Measurements from ENCODE around the gene PPL. TPM values are rescaled to one million over a fixed set of nuclear protein-coding genes. Genes with fewer than 3 reads are reported as not detected.
A peak's percentile ranks its signal among the peaks of the same experiment; 100 is the strongest.
"Not testable (repeated sequence)": the region's sequence is repeated elsewhere in the genome, so short reads cannot be mapped to it uniquely, and the experiment has no call there.

The PPL gene
- total RNA-seq, 2 experiments from 2014 or later: not detected

DNA sequence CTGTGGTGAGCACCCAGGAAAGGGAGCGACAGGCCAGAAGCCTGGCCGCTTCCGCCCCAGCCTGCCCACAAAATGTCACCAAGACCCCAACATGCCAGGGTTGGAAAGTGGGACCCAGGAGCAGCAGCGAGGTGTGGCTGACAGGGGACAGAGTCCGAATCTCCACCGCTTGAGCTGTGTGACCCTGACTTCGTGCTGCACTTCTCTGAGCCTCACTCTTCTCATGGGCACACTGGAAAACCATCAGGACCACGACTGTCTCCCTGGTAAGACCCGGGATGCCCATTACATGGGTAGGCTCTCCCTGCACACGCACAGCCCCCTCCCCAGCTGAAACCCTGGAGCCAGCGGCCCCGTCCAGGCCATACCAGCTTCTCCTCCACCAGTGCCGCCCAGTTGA, 34.9 kb downstream of the PPL start:
- Mint-ChIP-seq H3K4me1 (no peaks in the 10 kb centered on the region), H3K4me3 (no peak overlapping the region), H3K27me3 (peaks cover 12% of the 10 kb centered on the region), H3K9me3 (no peaks in the 10 kb centered on the region), H3K27ac (no peak overlapping the region), H3K36me3 (no peaks in the 10 kb centered on the region)
- POLR2A ChIA-PET: no interaction called here
- ATAC-seq (ENCODE audit: low read depth) (no peak), DNase-seq (no peak)

DNA sequence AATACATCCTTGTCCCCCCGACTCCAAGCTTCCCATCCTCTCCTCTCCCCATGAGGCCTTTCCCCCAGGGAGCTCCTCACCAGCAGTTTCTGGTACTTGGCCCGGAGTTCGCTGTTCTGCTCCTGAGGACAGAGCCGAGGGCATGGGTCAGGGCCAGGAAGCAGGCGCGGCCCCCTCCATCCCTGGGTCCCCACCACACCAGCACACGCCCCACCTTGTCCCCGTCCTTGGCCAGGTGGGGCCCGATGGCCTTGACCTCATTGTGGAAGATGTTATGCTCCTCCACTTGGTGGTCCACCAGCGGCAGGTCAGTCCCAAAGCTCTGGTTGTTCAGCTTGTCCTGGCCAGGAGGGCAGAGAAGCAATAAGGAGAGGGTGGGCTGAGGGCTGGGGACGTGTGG, 36.2 kb downstream of the PPL start:
- DNase-seq (no peak), ATAC-seq (ENCODE audit: low read depth) (no peak)
- Mint-ChIP-seq H3K27ac (no peak overlapping the region), H3K4me1 (no peaks in the 10 kb centered on the region), H3K4me3 (no peak overlapping the region), H3K36me3 (no peaks in the 10 kb centered on the region), H3K27me3 (peaks cover 9% of the 10 kb centered on the region), H3K9me3 (no peaks in the 10 kb centered on the region)
- POLR2A ChIA-PET: no interaction called here

DNA sequence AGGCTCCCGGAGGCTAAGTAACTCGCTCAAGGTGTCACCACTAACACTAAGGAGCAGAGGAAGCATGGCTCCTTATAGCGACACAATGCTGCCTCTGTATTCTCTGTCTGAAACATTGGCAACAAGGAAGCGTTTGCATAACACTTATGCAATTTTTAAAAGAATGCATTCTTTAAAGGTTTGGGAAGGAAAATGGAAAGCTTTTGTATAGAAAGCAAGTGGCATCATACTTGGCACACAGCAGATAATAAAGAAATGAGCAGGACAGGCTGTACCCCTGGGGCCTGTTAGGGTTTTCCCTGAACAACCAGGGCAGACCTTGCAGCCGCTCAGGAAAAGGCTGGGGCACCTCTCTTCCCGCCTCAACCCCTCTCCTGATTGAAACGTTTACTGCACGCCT, 36.9 kb downstream of the PPL start:
- Mint-ChIP-seq H3K27me3 (peaks cover 4% of the 10 kb centered on the region), H3K9me3 (no peaks in the 10 kb centered on the region)
- ATAC-seq (ENCODE audit: low read depth): no peak

DNA sequence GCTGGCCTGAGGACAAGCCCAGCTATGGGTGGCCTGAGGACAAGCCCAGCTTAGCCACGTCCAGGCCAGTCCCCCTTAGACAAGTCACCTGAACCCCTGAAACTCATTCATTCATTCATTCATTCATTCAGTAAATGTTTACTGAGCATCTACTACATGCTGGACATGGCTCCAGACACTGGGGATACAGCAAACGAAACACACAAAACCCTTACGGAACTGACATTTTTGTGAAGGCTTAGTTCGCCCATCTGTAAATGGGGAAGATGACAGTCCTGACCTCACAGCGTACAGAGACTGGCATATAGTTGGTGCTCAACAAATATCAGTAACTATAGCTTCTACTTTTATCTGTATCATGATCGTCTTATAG, 37.5 kb downstream of the PPL start:
- H3K4me3 Mint-ChIP-seq: no peak overlapping the region
- H3K27me3 Mint-ChIP-seq: peaks cover 2% of the 10 kb centered on the region
- POLR2A ChIA-PET: no interaction called here
- DNase-seq (no peak), ATAC-seq (ENCODE audit: low read depth) (no peak)
- H3K9me3 Mint-ChIP-seq: no peaks in the 10 kb centered on the region
- H3K36me3 Mint-ChIP-seq: no peaks in the 10 kb centered on the region
- H3K4me1 Mint-ChIP-seq: no peaks in the 10 kb centered on the region
- no peak overlapping the region for H3K27ac Mint-ChIP-seq

More for the DNA sequence above, 36.9 kb downstream of the PPL start:
- Mint-ChIP-seq H3K4me3 (no peak overlapping the region), H3K4me1 (no peaks in the 10 kb centered on the region), H3K36me3 (no peaks in the 10 kb centered on the region), H3K27ac (no peak overlapping the region)
- POLR2A ChIA-PET: no interaction called here
- no peak for DNase-seq

DNA sequence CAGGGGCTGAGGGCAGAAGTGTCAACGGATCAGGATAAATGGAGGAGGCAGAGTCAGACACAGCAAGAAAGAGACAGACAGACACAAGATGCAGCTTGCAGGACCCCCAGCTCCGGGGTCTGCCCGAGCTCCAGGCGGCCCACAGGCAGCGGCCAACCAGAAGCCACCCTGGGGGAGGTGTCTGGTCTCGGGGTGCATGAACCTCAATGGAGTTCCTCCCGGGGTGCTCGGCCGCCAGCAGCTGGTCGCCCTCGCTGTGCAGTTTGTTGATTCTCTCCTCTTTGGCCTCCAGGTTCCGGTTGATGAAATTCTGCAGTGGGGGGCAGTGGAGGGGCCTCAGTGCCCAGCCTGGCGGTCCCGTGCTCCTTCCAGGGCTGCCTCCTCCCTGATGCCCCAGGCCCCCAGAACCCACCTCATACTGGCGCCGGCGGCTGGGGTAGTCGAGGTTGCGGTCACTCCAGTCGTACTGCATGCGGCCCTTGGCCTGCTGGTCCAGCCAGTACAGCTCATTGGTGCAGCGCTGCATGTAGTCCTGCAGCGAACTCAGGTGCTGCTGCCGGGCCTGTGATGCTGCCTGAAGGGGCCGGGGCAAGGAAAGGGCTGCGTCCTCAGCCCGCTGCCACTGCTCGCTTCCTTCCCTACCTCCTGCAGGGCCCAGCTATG, 38.0 kb downstream of the PPL start:
- no peak for ATAC-seq (ENCODE audit: low read depth)
- POLR2A ChIA-PET: no interaction called here

DNA sequence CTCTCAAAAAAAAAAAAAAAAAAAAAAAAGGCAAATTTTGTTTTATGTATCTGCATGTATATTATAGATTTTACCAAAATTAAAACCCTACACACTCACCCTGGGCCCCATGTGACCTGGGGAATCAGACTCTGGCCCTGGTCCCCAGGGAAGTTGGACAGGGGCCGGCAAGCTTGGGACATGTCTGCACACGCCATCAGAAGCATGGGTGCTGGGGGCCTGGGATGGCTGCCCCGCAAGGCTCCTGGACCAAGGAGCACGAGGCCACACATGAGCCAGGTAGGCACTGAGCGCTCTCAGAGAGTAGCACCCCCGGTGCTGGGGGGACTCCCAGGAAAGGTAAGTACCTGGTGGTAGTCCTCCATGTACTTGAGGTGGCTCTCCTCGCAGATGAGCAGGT, 39.6 kb downstream of the PPL start:
- Mint-ChIP-seq H3K27me3 (no peaks in the 10 kb centered on the region), H3K36me3 (no peaks in the 10 kb centered on the region), H3K4me1 (no peaks in the 10 kb centered on the region), H3K27ac (no peak overlapping the region), H3K9me3 (no peaks in the 10 kb centered on the region), H3K4me3 (no peak overlapping the region)
- POLR2A ChIA-PET: no interaction called here
- no peak for ATAC-seq (ENCODE audit: low read depth)
- DNase-seq: no peak

More for the DNA sequence above, 38.0 kb downstream of the PPL start:
- H3K4me3 Mint-ChIP-seq: no peak overlapping the region
- no peak for DNase-seq
- no peaks in the 10 kb centered on the region for H3K36me3 Mint-ChIP-seq
- no peak overlapping the region for H3K27ac Mint-ChIP-seq
- H3K4me1 Mint-ChIP-seq: no peaks in the 10 kb centered on the region
- no peaks in the 10 kb centered on the region for H3K9me3 Mint-ChIP-seq
- H3K27me3 Mint-ChIP-seq: peaks cover 2% of the 10 kb centered on the region

DNA sequence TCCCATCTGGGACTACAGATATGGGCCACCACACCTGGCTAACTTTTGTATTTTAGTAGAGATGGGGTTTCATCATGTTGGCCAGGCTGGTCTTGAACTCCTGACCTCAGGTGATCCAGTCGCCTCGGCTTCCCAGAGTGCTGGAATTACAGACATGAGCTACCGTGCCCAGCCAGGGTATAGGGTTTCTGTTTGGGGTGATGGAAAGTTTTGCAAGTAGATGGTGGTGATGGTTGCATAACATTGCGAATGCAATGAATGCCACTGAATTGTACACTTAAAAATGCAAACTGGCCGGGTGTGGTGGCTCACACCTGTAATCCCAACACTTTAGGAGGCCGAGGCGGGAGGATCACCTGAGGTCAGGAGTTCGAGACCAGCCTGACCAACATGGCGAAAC, 40.2 kb downstream of the PPL start:
- H3K4me1 Mint-ChIP-seq; H3K9me3 Mint-ChIP-seq; H3K27me3 Mint-ChIP-seq; H3K36me3 Mint-ChIP-seq; H3K4me3 Mint-ChIP-seq; POLR2A ChIA-PET; DNase-seq; ATAC-seq (ENCODE audit: low read depth); H3K27ac Mint-ChIP-seq: not testable (repeated sequence)

DNA sequence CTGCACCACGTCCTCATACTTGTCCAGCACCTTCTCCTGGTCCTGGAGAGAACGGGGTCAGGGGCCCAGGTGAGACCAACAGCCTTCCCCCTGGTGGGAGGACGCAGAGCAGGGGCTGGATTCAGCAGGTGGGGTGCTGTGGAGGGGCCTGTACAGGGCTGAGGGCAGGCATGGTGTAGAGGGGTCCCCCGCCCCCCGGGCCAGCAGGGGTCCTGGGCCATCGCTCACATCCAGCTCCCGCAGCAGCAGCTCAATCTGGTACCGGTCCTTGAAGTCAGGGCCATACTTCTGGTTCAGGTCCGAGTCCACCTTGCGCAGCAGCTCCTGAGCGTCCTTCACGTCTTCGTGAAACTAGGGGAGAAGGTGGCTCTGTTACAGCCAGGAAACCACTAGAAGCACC, 41.6 kb downstream of the PPL start:
- H3K27me3 Mint-ChIP-seq: no peaks in the 10 kb centered on the region
- POLR2A ChIA-PET: interaction anchor here (0.5 kb wide), 1 partner anchor 66 kb away, joined by 5 read pairs; no protein-coding TSS in a partner anchor
- no peaks in the 10 kb centered on the region for H3K9me3 Mint-ChIP-seq

DNA sequence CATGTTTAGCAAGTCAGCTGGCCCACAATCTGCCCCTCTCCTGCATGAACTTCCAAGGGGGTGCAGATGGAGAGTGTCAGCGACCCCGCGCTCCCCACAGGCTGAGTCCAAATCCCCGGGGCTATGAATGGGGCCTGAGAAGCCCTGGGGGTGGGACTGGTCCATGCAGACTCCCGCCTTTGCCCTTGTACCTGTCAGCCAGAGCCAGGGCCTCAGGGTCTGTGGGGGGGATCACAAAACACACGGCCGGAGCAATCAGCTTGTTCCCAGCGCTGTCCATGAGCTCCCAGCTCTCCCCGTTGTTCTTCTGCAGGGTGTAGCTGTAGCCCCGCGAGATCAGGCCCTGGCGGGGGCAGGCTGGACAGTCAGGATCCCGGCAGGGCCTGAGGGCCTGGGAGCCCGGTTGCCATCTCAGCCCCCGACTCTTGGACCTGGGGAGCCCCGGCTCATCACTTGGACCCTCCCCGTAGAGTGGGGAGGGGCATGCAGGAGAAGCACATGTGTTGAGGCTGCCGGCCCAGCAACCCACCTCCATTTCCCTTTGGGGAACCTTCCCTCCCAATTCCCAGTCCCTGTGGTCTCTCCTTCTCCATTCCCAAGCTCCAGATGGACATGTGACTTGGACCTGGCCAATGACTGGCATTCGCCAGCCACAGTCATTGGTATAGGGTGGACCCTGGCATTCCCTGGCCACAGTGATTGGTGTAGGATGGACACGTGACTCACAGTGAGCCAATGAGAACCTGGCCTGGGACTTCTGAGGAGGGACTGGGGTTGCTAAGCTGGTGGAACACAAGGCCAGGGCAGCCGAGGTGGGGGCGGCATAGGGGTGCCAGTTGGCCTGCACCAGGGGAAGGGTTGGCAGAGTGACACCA, 42.4 kb downstream of the PPL start:
- ATAC-seq (ENCODE audit: low read depth) (no peak), DNase-seq (no peak)
- Mint-ChIP-seq H3K36me3 (no peaks in the 10 kb centered on the region), H3K27me3 (no peaks in the 10 kb centered on the region), H3K4me1 (no peaks in the 10 kb centered on the region), H3K27ac (no peak overlapping the region), H3K9me3 (no peaks in the 10 kb centered on the region), H3K4me3 (no peak overlapping the region)
- POLR2A ChIA-PET: no interaction called here

More for the DNA sequence above, 41.6 kb downstream of the PPL start:
- no peaks in the 10 kb centered on the region for H3K36me3 Mint-ChIP-seq
- DNase-seq (no peak), ATAC-seq (ENCODE audit: low read depth) (no peak)
- no peak overlapping the region for H3K4me3 Mint-ChIP-seq
- no peaks in the 10 kb centered on the region for H3K4me1 Mint-ChIP-seq
- no peak overlapping the region for H3K27ac Mint-ChIP-seq

DNA sequence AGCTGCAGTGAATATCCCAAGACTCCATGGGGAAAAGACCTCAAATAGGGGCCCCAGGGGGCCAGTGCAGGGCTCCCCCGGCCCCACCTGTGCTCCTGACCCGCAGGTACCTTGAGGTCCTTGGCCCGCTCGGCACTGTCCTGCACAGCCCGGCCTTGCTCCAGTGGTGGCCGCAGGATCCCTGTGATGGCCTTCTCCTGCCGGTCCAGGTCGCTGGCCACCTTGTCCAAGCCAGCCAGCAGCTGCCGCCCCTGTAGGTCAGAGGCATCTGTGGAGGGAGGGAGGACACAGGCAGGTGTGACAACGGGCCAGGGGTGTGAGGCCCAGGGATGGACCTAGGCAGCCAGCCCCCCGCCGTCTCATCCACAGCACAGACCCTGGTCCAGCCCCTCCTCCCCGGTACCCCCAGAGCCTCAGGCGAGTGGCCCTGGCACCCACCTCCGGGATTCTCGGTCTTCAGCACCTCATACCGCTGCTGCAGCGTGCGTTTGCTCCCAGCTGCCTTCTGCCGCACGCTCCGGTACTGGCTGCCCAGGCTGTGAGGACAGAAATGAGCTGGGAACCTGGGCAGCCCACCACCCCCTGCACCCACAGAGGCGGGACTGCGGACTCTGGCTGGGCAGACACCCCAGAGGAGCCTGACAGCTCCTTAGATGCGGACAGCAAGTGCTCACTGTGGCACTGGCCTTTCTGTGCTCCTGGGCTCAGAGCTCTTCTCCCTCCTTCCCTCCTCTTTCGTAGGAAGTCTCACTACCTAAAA, 43.7 kb downstream of the PPL start:
- H3K27me3 Mint-ChIP-seq: no peaks in the 10 kb centered on the region
- no peaks in the 10 kb centered on the region for H3K9me3 Mint-ChIP-seq
- ATAC-seq (ENCODE audit: low read depth) (no peak), DNase-seq (no peak)
- POLR2A ChIA-PET: no interaction called here
- no peak overlapping the region for H3K4me3 Mint-ChIP-seq
- H3K36me3 Mint-ChIP-seq: no peaks in the 10 kb centered on the region
- no peaks in the 10 kb centered on the region for H3K4me1 Mint-ChIP-seq
- no peak overlapping the region for H3K27ac Mint-ChIP-seq

DNA sequence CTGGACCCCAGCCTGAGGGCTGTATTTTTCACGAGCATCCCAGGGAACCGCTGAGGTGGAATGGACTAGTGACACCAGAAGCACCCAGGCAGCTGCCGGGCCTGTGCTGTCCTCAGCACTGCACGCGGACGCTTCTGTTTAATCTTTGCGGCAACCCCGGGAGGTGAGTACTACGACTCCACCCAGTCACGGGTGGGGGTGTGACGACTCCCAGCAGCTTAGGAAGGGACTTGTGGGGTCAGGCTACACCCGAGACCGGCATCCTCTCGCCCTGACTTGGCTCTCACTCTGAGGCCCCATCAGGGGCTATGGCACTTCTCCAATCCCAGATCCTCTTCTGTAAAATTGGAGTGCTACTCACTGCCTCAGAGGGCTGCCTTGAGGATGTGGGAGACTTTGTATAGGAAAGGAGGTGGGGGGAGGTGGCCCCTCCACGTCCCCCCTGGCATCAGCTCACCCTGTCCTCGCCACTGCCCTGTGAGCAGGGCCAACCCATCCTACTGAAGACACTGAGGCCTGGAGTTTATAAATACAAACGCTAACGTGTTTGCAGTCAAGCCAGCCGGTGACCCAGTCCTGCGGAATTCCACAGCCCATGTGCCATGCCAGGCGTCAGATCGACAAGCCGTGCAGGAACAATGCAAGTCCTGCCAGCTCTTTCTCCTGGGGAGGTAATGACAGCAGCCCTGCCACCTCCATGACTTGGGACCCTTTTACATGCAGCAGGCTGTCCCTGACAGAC, 44.4 kb downstream of the PPL start:
- ATAC-seq (ENCODE audit: low read depth): peak; percentile 21
- no peaks in the 10 kb centered on the region for H3K9me3 Mint-ChIP-seq
- H3K4me1 Mint-ChIP-seq: no peaks in the 10 kb centered on the region
- DNase-seq: no peak
- H3K4me3 Mint-ChIP-seq: no peak overlapping the region
- no peak overlapping the region for H3K27ac Mint-ChIP-seq
- no peaks in the 10 kb centered on the region for H3K36me3 Mint-ChIP-seq
- H3K27me3 Mint-ChIP-seq: no peaks in the 10 kb centered on the region
- POLR2A ChIA-PET: no interaction called here

DNA sequence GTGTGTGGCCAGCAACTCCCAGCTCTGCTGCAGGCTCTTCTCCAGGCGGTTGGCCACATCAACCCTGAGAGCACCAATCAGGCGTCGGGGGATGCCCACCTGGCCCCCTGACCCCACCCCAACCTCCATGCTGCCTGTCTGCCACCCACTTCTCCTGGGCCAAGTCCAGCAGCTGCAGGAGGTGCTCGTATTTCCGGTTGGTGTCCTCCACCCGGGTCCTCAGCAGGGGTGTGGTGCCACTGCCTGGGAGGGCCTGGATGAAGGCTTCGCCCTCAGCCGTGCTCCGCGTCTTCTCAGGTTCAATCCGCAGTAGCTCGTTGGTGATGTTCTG, 45.1 kb downstream of the PPL start:
- no peak for ATAC-seq (ENCODE audit: low read depth)
- POLR2A ChIA-PET: interaction anchor here (0.9 kb wide), 1 partner anchor 42 kb away, joined by 6 read pairs; no protein-coding TSS in a partner anchor
- no peaks in the 10 kb centered on the region for H3K27me3 Mint-ChIP-seq
- H3K36me3 Mint-ChIP-seq: no peaks in the 10 kb centered on the region
- no peak for DNase-seq
- H3K9me3 Mint-ChIP-seq: no peaks in the 10 kb centered on the region
- H3K4me3 Mint-ChIP-seq: no peak overlapping the region
- H3K4me1 Mint-ChIP-seq: no peaks in the 10 kb centered on the region
- H3K27ac Mint-ChIP-seq: no peak overlapping the region

Data from activated naive CD8-positive, alpha-beta T cell treated with anti-CD3 and anti-CD28 coated beads, Interleukin-2, amount 10 ng/mL, durations not matched to agents 7 days and 5 days (primary cell).